ENCODE measurements around the gene PUDP.

The PUDP gene

GRCh38 chrX:7119950-7120877 lies 27.7 kb downstream of the PUDP start:
- Histone ChIP-seq H3K4me3 (ENCODE audit: low read length) (no peak overlapping the region), H3K9ac (ENCODE audit: low read depth, low read length) (no peak overlapping the region), H3K27ac (ENCODE audit: low read length) (no peak overlapping the region), H3K9me3 (ENCODE audit: insufficient read depth, low read depth, low read length) (no peaks in the 10 kb centered on the region), H3K36me3 (ENCODE audit: insufficient read depth, low read depth, low read length) (no peaks in the 10 kb centered on the region), H3K27me3 (ENCODE audit: insufficient read depth, low read length) (no peaks in the 10 kb centered on the region), H3K4me1 (ENCODE audit: insufficient read depth, low read length) (peaks cover 7% of the 10 kb centered on the region; the same call in 1 of the 2 replicates)

GRCh38 chrX:7117587-7117986 lies 30.4 kb downstream of the PUDP start:
- Histone ChIP-seq H3K36me3 (ENCODE audit: insufficient read depth, low read depth, low read length) (no peaks in the 10 kb centered on the region), H3K9ac (ENCODE audit: low read depth, low read length) (peak overlapping the region; percentile 11; the same call in 1 of the 2 replicates), H3K4me3 (ENCODE audit: low read length) (no peak overlapping the region), H3K27ac (ENCODE audit: low read length) (no peak overlapping the region), H3K27me3 (ENCODE audit: insufficient read depth, low read length) (no peaks in the 10 kb centered on the region), H3K4me1 (ENCODE audit: insufficient read depth, low read length) (peaks cover 7% of the 10 kb centered on the region; the same call in 1 of the 2 replicates), H3K9me3 (ENCODE audit: insufficient read depth, low read depth, low read length) (no peaks in the 10 kb centered on the region)

GRCh38 chrX:7116081-7116480 lies 31.9 kb downstream of the PUDP start:
- H3K4me1 ChIP-seq (ENCODE audit: insufficient read depth, low read length), result peaks cover 9% of the 10 kb centered on the region; the same call in 1 of the 2 replicates
- H3K4me3 ChIP-seq (ENCODE audit: low read length), result no peak overlapping the region
- H3K9ac ChIP-seq (ENCODE audit: low read depth, low read length), result no peak overlapping the region
- H3K36me3 ChIP-seq (ENCODE audit: insufficient read depth, low read depth, low read length), result no peaks in the 10 kb centered on the region
- H3K27ac ChIP-seq (ENCODE audit: low read length), result no peak overlapping the region
- no peaks in the 10 kb centered on the region for H3K27me3 ChIP-seq (ENCODE audit: insufficient read depth, low read length)
- H3K9me3 ChIP-seq (ENCODE audit: insufficient read depth, low read depth, low read length), result no peaks in the 10 kb centered on the region

- Histone ChIP-seq H3K27me3 (ENCODE audit: insufficient read depth, low read length) (no peaks in the 10 kb centered on the region), H3K9me3 (ENCODE audit: insufficient read depth, low read depth, low read length) (no peaks in the 10 kb centered on the region), H3K4me3 (ENCODE audit: low read length) (no peak overlapping the region), H3K27ac (ENCODE audit: low read length) (no peak overlapping the region), H3K9ac (ENCODE audit: low read depth, low read length) (no peak overlapping the region), H3K4me1 (ENCODE audit: insufficient read depth, low read length) (peaks cover 12% of the 10 kb centered on the region; the same call in 1 of the 2 replicates), H3K36me3 (ENCODE audit: insufficient read depth, low read depth, low read length) (no peaks in the 10 kb centered on the region)
Observed at GRCh38 chrX:7115557-7115956, 32.4 kb downstream of the PUDP start.

- H3K27ac ChIP-seq (ENCODE audit: low read length), result no peak overlapping the region
- H3K9ac ChIP-seq (ENCODE audit: low read depth, low read length), result no peak overlapping the region
- H3K27me3 ChIP-seq (ENCODE audit: insufficient read depth, low read length), result no peaks in the 10 kb centered on the region
- H3K4me1 ChIP-seq (ENCODE audit: insufficient read depth, low read length), result peaks cover 15% of the 10 kb centered on the region
- H3K36me3 ChIP-seq (ENCODE audit: insufficient read depth, low read depth, low read length), result no peaks in the 10 kb centered on the region
- H3K4me3 ChIP-seq (ENCODE audit: low read length), result no peak overlapping the region
- H3K9me3 ChIP-seq (ENCODE audit: insufficient read depth, low read depth, low read length), result no peaks in the 10 kb centered on the region
Observed at GRCh38 chrX:7112071-7112470, 35.9 kb downstream of the PUDP start.

- no peak overlapping the region for H3K9ac ChIP-seq (ENCODE audit: low read depth, low read length)
- H3K9me3 ChIP-seq (ENCODE audit: insufficient read depth, low read depth, low read length), result no peaks in the 10 kb centered on the region
- no peaks in the 10 kb centered on the region for H3K36me3 ChIP-seq (ENCODE audit: insufficient read depth, low read depth, low read length)
- H3K27ac ChIP-seq (ENCODE audit: low read length), result no peak overlapping the region
- no peak overlapping the region for H3K4me3 ChIP-seq (ENCODE audit: low read length)
- no peaks in the 10 kb centered on the region for H3K27me3 ChIP-seq (ENCODE audit: insufficient read depth, low read length)
- H3K4me1 ChIP-seq (ENCODE audit: insufficient read depth, low read length), result peaks cover 15% of the 10 kb centered on the region
Observed at GRCh38 chrX:7111518-7111917, 36.4 kb downstream of the PUDP start.

GRCh38 chrX:7110821-7111276 lies 37.1 kb downstream of the PUDP start:
- H3K27me3 ChIP-seq (ENCODE audit: insufficient read depth, low read length), result no peaks in the 10 kb centered on the region
- no peak overlapping the region for H3K9ac ChIP-seq (ENCODE audit: low read depth, low read length)
- no peak overlapping the region for H3K4me3 ChIP-seq (ENCODE audit: low read length)
- H3K4me1 ChIP-seq (ENCODE audit: insufficient read depth, low read length), result peaks cover 15% of the 10 kb centered on the region
- H3K36me3 ChIP-seq (ENCODE audit: insufficient read depth, low read depth, low read length), result no peaks in the 10 kb centered on the region
- no peak overlapping the region for H3K27ac ChIP-seq (ENCODE audit: low read length)
- H3K9me3 ChIP-seq (ENCODE audit: insufficient read depth, low read depth, low read length), result no peaks in the 10 kb centered on the region

GRCh38 chrX:7109838-7110793 lies 37.8 kb downstream of the PUDP start:
- Histone ChIP-seq H3K27me3 (ENCODE audit: insufficient read depth, low read length) (no peaks in the 10 kb centered on the region), H3K4me1 (ENCODE audit: insufficient read depth, low read length) (peaks cover 15% of the 10 kb centered on the region), H3K9ac (ENCODE audit: low read depth, low read length) (0 out of 2 replicates have a peak overlapping the region, but pooled peaks have one; percentile 15), H3K4me3 (ENCODE audit: low read length) (no peak overlapping the region), H3K27ac (ENCODE audit: low read length) (no peak overlapping the region), H3K9me3 (ENCODE audit: insufficient read depth, low read depth, low read length) (no peaks in the 10 kb centered on the region), H3K36me3 (ENCODE audit: insufficient read depth, low read depth, low read length) (no peaks in the 10 kb centered on the region)

GRCh38 chrX:7109049-7109531 lies 38.9 kb downstream of the PUDP start:
- Histone ChIP-seq H3K9me3 (ENCODE audit: insufficient read depth, low read depth, low read length) (no peaks in the 10 kb centered on the region), H3K4me1 (ENCODE audit: insufficient read depth, low read length) (peaks cover 15% of the 10 kb centered on the region), H3K9ac (ENCODE audit: low read depth, low read length) (no peak overlapping the region; the same call in 1 of the 2 replicates), H3K36me3 (ENCODE audit: insufficient read depth, low read depth, low read length) (0 out of 2 replicates have a peak, but pooled peaks cover 5% of the 10 kb centered on the region), H3K4me3 (ENCODE audit: low read length) (no peak overlapping the region), H3K27ac (ENCODE audit: low read length) (no peak overlapping the region), H3K27me3 (ENCODE audit: insufficient read depth, low read length) (no peaks in the 10 kb centered on the region)

GRCh38 chrX:7108030-7108429 lies 39.9 kb downstream of the PUDP start:
- Histone ChIP-seq H3K4me3 (ENCODE audit: low read length) (no peak overlapping the region), H3K4me1 (ENCODE audit: insufficient read depth, low read length) (peaks cover 15% of the 10 kb centered on the region), H3K9me3 (ENCODE audit: insufficient read depth, low read depth, low read length) (no peaks in the 10 kb centered on the region), H3K27ac (ENCODE audit: low read length) (no peak overlapping the region), H3K36me3 (ENCODE audit: insufficient read depth, low read depth, low read length) (peaks cover 8% of the 10 kb centered on the region; the same call in 1 of the 2 replicates), H3K9ac (ENCODE audit: low read depth, low read length) (no peak overlapping the region), H3K27me3 (ENCODE audit: insufficient read depth, low read length) (no peaks in the 10 kb centered on the region)

GRCh38 chrX:7106649-7107048 lies 41.3 kb downstream of the PUDP start:
- Histone ChIP-seq H3K4me3 (ENCODE audit: low read length) (no peak overlapping the region), H3K27me3 (ENCODE audit: insufficient read depth, low read length) (no peaks in the 10 kb centered on the region), H3K4me1 (ENCODE audit: insufficient read depth, low read length) (peaks cover 15% of the 10 kb centered on the region), H3K27ac (ENCODE audit: low read length) (no peak overlapping the region), H3K36me3 (ENCODE audit: insufficient read depth, low read depth, low read length) (peaks cover 8% of the 10 kb centered on the region; the same call in 1 of the 2 replicates), H3K9ac (ENCODE audit: low read depth, low read length) (no peak overlapping the region), H3K9me3 (ENCODE audit: insufficient read depth, low read depth, low read length) (no peaks in the 10 kb centered on the region)
